HG03025 (cell line): Measurements from ENCODE around the gene TLR5.
"Not testable (repeated sequence)": the region's sequence is repeated elsewhere in the genome, so short reads cannot be mapped to it uniquely, and the experiment has no call there.

Experiments used
- ATAC-seq: cut with Tn5 transposase; IDR thresholded peaks from one replicate; pipeline ENCODE4 v1.9.1; 2021; ENCODE audit warnings: mild to moderate bottlenecking, moderate library complexity; ENCODE audit not compliant: unreplicated experiment, low FRiP score

Gene TLR5, protein sequence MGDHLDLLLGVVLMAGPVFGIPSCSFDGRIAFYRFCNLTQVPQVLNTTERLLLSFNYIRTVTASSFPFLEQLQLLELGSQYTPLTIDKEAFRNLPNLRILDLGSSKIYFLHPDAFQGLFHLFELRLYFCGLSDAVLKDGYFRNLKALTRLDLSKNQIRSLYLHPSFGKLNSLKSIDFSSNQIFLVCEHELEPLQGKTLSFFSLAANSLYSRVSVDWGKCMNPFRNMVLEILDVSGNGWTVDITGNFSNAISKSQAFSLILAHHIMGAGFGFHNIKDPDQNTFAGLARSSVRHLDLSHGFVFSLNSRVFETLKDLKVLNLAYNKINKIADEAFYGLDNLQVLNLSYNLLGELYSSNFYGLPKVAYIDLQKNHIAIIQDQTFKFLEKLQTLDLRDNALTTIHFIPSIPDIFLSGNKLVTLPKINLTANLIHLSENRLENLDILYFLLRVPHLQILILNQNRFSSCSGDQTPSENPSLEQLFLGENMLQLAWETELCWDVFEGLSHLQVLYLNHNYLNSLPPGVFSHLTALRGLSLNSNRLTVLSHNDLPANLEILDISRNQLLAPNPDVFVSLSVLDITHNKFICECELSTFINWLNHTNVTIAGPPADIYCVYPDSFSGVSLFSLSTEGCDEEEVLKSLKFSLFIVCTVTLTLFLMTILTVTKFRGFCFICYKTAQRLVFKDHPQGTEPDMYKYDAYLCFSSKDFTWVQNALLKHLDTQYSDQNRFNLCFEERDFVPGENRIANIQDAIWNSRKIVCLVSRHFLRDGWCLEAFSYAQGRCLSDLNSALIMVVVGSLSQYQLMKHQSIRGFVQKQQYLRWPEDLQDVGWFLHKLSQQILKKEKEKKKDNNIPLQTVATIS

DNA sequence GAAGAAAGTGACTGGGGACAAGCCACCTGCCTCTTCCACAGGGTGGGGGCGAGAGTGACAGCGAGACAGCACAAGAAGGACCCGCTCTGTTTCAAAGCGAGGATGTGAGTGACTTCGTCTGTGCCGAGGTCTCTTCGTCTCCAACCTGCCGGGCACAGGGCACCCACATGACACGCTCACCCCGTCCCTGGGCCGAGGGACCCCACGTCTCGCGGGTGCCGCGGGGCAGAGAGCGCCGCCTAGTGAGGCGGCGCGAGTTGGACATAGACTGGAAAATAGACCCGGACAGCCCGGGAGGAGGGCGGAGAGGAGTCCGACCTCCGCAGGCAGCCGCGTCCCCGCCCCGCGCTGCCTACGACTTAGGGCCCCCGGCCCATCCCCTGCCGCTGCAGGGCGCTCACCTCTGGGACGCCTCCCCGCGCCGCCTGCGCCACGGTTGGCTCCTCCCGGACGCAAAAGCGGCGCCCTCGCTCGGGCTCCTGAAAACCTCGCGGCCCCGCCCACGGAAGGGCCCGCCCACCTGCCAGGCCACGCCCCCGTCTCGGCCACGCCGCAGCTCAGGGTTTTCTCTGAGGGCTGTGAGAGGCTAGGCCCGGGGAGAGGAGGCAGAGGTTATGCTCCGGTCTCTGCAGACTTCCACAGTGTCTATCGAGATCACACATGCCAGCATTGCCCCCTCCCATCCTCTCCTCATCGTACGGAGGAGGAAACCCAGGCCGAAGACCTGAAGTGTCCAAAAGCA is at the start of gene TLR5:
Gene TLR5, minus strand, starts transcription at position 454 of the 742 bp plus-strand sequence. CDS start 30,217 bp downstream, outside the sequence.
- ATAC-seq = no peak

DNA sequence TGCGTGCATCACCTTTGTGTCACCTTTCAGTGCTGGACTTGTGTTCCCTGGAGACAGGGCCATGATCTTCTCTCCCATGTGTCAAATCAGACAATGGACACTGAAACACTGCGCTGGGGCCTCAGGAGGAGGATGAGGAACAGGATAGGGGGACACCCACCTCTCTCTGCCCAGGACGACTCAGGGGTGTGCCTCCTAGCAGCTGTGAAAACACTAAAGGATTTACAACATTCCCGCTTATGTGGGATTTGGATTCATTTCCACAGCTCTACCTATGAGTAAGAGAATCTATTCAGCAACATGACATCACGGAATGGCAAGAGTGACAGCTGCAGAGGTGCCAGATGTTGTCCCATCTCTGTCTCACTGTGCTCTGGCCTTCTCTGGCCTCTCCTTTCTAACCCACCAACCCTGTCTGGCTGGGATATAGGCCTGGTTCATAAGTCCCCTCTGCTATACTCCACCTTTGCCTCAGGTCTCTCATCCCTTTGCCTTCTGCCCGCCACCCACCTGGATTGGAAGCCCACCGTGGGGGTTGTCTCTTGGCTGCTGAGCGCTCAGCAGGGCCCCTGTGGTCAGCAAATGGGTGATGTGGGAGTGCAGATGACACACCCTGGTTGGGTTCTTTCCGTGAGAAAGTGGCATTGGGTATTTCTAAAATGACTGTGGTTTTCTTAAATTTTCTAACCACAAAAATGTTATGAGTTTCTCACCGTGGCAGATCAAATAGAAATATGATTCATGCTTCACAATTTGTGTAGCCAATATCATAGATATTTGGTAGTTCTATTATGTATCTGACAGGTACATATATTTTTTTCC is 47.1 kb upstream of the TLR5 start:
- ATAC-seq = no peak

DNA sequence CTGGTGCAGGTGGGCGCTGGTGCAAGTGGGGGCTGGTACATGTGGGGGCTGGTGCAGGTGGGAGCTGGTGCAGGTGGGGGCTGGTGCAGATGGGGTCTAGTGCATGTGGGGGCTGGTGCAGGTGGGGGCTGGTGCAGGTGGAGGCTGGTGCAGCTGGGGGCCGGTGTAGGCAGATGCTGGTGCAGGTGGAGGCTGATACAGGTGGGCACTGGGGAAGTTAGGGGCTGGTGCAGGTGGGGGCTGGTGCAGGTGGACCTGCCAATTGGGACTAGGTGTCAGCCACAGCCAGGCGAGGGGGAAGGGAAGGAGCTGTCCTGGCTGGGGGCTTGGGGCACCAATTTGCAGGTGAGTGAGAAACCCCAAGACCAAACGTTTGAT is 46.5 kb upstream of the TLR5 start:
- ATAC-seq = no peak

DNA sequence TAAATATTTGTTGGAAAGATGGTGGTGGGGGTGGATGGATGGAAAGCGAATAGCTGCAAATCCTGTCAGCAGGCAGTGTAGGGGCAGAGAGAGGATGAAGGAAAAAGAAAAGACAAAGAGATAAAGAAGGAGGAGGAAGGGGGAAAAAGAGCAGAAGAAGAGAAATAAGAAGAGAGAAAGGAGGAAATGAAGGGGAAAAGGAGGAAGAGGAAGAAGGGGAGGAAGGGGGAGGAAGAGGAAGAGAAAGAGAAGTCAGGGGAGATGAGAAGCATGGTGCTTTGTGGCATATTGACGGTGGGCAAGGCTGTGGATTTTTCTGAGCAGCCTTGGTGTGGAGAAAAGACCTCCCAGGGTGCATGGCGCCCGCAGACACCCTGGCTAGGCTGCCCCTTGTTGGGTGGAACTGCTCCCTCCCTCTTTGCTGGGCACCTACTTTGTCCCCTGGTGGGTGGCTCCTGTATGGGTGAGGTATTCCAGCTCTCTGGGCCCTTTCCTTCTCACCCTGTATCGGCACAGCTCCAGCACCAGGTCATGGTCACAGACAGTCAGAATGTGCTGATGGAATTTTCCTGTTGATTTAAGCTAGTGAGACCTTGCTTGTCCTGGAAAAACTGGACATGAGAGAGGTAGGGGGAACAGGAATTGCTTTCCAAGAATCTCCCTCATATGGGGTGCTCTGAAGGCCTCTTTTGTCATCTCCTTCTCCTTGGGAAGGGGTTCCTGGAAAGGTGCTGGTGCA is 45.7 kb upstream of the TLR5 start:
- ATAC-seq = no peak

DNA sequence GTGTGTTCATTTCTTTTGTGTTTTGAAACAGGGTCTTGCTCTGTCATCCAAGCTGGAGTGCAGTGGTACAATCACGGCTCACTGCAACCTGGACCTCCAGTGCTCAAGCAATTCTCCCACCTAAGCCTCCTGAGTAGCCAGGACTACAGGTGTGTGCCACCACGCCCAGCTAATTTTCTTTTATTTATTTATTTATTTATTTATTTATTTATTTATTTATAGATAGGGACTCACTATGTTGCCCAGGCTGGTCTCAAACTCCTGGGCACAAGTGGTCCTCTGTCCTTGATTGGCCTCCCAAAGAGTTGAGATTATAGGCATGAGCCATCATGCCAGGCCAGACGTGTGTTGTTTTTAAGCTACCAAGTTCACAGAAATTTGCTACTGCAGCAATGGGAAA is 43.8 kb upstream of the TLR5 start:
- ATAC-seq = no peak

DNA sequence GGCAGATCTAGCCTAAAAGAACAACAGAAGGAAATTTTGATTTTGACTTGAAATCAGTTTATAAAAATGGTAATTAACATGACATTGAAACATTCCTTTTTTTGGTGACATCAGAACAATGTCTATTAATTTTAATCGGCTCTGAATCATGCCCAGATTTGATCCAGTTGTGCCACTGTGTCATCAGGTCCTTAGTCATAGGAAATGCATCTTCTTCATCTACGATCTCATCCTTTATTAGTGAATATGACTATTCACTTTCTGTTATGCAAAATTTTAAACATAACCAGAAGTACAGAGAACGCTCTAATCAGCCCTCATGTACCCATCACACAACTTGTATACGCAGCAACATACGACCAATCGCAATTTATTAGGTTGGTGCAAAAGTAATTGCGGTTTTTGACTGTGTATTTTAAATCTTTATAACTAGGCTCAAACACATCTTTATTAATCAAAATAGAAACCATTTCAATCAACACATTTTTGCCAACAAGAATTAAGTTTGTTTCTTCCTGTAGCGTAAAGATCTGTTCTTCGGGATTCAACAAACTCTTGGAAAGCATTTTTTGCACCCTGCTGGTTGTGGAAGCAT is 40.3 kb upstream of the TLR5 start:
- no peak for ATAC-seq

DNA sequence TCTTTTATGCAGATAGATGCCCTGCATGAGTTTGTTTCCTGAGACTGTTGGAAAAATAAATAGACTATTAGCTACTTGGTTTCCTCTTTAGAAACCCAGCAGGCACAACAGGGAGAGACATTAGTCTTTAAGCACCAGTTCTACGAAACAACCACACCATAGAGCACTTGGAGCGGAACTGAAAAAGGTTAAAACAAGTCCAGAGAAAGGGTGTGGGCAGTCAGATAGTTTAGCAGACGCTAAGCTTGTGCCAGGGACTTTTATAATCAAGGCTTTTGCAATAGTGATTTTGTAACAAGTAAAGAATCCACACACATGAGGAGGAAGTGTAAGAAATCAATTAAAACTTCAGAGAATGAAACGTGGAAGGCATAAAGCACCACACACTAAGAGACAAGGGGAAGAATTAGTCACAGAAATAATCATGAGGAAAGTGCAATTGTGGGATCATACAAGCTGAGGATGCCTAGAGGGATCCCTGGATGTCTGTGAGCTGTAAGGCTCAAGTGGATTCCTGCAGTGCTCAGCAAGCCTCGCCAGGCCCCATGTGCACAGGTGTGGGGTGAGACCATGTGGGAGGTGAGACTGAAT is 37.8 kb upstream of the TLR5 start:
- no peak for ATAC-seq

DNA sequence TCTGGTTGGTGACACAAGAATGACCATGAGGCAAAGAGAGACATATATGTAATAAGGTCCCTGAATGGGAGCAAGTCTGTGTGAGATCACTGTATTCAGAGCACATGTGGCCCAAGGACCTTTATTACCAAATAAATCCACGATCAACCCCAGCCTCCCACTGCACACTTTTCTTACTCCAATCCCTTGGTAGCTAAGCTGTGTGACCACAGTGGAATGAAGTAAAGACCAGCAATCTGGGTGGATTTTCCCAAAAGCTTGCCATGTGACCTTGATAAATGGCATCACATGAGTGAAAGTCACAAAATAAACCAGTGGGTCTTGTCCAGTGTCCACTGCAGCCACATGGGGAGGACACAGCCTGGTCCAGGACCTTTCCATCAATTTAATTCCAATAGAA is 36.7 kb upstream of the TLR5 start:
- ATAC-seq = no peak

DNA sequence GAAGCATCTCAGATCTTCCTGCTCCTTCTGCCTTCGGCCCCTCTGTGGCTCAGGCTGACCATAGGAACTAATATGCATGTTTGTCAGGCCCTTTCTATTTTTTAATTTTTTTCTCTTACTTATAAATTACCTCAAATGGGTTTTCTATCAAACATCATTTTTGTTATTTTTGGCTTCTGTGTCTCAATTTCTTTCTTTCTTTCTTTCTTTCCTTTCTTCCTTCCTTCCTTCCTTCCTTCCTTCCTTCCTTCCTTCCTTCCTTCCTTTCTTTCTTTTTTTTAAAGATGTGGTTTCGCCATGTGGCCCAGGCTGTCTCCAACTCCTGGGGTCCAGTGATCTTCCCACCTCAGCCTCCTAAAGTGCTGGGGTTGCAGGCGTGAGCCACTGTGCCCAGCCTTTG is 36.2 kb upstream of the TLR5 start:
- no peak for ATAC-seq

DNA sequence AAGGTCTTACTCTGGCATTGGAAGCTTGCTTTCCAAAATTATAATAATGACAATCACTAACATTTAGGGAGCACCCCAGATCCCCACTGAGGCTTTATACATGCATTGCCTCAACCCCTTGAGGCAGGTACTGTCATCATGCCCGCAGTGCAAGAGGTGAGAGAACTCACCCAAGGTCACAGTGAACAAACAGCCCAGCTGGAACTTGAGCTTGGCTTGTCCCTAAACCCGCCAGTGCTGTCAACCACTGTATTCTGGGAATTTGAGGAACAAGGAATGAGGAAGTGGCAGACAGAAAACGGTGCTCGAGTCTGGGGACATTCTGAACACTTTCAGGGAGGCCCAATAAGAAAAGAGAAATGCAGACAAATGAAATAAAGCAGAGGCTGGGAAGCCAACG is 34.6 kb upstream of the TLR5 start:
- ATAC-seq = no peak

DNA sequence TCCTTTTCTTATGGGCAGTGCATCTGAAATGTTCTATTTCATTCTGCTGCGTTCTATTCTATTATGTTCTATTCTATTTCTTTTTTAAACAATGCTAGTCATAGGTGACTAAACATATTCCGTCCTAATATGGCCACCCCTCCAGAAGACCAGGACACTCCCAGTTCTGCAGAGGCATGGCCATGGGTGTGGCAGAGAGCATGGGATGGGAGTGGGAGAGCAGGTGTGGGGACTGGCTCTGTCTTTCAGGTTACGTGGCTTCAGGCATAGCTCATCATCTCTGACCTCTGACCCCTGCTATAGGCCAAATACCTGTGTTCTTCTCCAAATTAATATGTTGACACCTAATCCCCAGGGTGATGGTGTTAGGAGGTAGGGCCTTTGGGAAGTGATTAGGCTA is 33.4 kb upstream of the TLR5 start:
- ATAC-seq = no peak

DNA sequence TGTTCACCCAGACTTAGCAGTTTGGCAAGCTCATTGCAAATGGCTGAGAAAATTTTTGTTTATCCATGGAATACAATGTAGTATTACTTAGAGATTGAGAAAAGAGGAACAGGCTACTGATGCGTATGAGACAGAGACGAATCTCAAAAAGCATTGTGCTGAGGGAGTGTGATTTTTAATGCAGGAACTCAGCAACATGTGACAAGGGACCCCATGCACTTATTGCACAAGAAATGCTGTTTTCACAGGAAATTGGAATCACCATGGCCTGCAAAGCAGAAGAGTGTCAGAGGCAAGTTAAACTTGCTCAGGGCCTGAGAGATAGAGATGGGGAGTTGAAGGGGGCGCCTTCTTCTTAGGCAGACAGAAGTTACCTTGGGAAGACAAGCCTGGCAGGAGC is 32.6 kb upstream of the TLR5 start:
- ATAC-seq = no peak

DNA sequence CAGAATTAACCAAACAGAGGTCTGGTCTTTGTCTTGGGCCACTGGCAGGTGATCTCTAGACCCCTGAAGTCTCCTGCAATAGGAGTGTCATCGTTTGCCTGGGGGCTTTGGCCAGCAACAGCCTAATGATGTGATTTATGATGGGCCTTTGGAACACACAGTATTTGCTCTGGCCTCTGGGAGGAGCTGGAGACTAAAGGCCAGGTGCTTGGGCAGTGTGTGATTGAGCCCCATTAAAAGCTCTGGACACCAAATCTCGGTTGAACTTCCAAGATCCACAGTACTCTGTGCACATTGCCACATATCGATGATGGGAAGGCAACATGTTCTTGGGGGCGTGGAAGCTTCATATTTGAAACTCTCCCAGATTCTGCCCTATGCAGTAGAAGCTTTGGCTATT is 32.0 kb upstream of the TLR5 start:
- ATAC-seq = no peak

DNA sequence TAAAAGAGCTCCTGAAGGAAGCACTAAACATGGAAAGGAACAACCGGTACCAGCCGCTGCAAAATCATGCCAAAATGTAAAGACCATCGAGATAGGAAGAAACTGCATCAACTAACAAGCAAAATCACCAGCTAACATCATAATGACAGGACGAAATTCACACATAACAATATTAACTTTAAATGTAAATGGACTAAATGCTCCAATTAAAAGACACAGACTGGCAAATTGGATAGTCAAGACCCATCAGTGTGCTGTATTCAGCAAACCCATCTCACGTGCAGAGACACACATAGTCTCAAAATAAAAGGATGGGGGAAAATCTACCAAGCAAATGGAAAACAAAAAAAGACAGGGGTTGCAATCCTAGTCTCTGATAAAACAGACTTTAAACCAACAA is 26.4 kb upstream of the TLR5 start:
- not testable (repeated sequence) for ATAC-seq

DNA sequence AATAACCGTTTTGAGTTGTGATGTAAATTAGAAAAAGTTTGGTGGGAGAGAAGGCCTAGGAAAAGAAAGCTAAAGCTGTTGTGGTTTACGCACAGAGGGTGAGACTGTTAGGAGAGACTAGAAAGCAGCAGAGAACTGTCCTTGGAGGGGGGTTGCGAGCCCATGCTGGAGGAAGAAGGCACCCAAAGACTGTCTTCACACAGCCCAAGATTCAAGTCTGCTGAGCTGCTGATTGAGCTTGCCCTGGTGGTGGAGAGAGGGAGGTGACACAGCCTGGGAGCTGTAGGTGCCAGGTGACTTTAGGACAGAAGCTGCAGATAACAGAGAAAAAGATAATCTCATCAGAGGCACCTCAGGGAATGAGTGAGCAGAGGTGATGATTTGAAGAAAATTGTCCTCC is 18.3 kb upstream of the TLR5 start:
- no peak for ATAC-seq

DNA sequence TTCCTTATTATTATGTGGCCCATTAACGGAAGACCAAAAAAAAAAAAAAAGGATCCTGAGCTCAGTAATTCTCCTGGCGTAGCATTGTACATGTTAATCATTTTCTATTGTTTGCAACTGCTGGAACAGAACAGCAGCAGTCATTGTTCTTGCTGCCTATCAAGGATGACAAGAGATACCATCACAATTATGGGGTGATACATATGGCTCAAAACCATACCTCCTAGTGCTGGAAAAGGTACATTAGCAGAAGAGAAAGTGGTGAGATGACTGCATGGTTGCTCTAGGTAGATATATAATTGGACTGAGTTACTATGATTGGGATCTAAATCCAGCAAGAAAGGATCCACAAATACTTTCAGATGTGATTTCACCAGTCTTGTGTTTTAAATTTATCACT is 13.3 kb upstream of the TLR5 start:
- no peak for ATAC-seq

DNA sequence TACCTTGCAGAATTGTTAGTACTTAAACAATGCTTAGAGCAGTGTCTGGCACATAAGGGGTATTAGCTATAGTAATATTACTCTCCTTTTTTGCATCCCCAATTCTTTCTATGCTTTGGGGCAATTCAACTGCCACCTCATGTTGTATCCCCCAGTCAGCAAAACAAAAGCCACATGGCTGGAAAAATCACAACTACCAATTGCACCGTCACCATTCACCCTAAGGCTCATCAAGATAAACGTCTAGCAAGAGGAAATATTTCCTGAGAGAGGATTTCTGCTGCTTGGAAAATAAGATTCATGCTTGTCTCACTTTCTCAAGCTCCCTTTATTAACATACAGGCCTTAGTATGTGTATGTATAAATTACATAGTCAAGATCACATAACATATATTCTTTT is 12.1 kb upstream of the TLR5 start:
- no peak for ATAC-seq

DNA sequence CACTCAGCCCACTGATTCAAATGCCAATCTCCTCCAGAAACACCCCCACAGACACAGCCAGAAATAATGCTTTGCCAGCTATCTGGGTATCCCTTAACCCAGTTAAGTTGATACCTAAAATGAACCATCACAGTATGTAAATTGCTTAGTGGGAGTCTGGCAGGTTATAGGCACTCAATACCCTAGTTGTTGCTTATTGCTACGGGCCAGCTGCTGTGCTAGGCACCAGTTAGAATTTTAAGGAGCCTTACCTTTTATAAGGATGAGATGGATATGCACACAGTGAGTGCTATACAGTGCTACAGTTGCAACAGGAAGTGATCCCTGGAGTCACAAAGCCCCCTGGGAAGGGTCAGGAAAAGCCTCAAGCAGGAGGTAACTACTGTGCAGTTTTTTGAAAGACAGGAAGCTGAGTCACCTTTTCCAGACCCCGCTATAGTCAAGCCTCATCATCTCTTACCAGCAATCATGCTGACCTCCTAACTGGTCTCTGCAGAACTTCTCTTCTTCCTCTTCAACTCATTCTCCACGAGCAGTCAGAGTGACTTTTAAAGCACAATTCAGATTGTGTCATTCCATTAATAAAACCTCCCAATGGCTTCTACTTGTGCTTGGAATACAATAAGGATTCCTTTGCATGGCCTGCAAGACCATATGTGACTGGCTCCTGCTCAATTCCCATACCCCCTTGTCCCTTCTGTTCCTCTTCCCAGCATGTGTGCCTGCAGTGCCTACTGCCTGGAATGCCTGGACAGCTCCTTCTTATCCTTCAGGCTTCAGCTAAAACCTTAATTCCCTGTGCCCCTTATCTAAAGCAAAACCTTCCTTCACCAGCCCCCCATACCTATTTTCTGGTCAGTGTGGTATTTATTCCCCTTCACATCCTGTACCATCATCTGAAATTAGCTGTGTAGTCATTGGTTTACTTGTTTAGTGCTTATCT is 10.4 kb upstream of the TLR5 start:
- ATAC-seq = no peak
